Kidney (tissue), 14 donors: ENCODE data around the gene TLN1. TPM values are rescaled to one million over a fixed set of nuclear protein-coding genes. Genes with fewer than 3 reads are reported as not detected.
A peak's percentile ranks its signal among the peaks of the same experiment; 100 is the strongest.

Experiments used
- DNase-seq, 5 donors: peaks; one replicate each; pipeline ENCODE4 v3.0.0-alpha.2; 2013 to 2020
- FAIRE-seq: peaks from 2 replicates; lab custom pipeline; 2012; peaks lifted over from hg19 to GRCh38; lab: Jason Lieb, UNC
- H3K27ac ChIP-seq, 2 donors: one replicate each; pipeline ENCODE4 v1.7.0; 2013; ENCODE audit warnings: low read depth in 2 of 2, low read length in 2 of 2, inconsistent platforms in 1 of 2
- H3K27me3 ChIP-seq: one replicate; pipeline ENCODE4 v1.7.1; 2013; ENCODE audit warnings: low read length, inconsistent platforms; ENCODE audit not compliant: control insufficient read depth, insufficient read depth
- H3K36me3 ChIP-seq, 3 donors: one replicate each; pipeline versions ENCODE4 v1.7.0 to v1.7.1; 2013; ENCODE audit warnings: low read length in 3 of 3, control low read depth in 1 of 3, inconsistent platforms in 1 of 3; ENCODE audit not compliant: insufficient read depth in 3 of 3, control insufficient read depth in 2 of 3
- H3K4me1 ChIP-seq, 3 donors: one replicate each; pipeline versions ENCODE4 v1.7.0 to v1.7.1; 2013; ENCODE audit warnings: low read length in 3 of 3, inconsistent platforms in 1 of 3, low read depth in 1 of 3; ENCODE audit not compliant: control insufficient read depth in 2 of 3, insufficient read depth in 2 of 3
- H3K4me3 ChIP-seq, 3 donors: one replicate each; pipeline versions ENCODE4 v1.7.0 to v1.8.1; 2013; ENCODE audit warnings: low read length in 3 of 3, control low read depth in 1 of 3, inconsistent platforms in 1 of 3
- H3K9ac ChIP-seq, 3 donors: one replicate each; pipeline versions ENCODE4 v1.7.0 to v1.7.1; 2013; ENCODE audit warnings: low read length in 3 of 3, control low read depth in 1 of 3, inconsistent platforms in 1 of 3
- H3K9me3 ChIP-seq, 3 donors: one replicate each; pipeline versions ENCODE4 v1.7.0 to v1.7.1; 2013; ENCODE audit warnings: low read length in 3 of 3, control low read depth in 1 of 3, inconsistent platforms in 1 of 3; ENCODE audit not compliant: control insufficient read depth in 2 of 3, insufficient read depth in 1 of 3
- CTCF ChIP-seq: IDR thresholded peaks from 3 replicates; pipeline ENCODE4 v1.5.1; 2012; ENCODE audit warnings: mild to moderate bottlenecking, moderate library complexity, borderline replicate concordance; ENCODE audit not compliant: insufficient read depth; ENCODE audit errors: extremely low read depth
- intact Hi-C: fragments of 100-400 bp; cut with DNase I; formaldehyde crosslinking; loops from one replicate; pipeline ENCODE4 v1.11.1; 2022
- polyA plus RNA-seq: library from polyadenylated mRNA; stranded (reverse); fragments of 350-450 nt; fragmentation: Illumina TruSeq; extraction: RNeasy Lipid Tissue Mini Kit (QIAGEN cat#74804); gene quantifications from one replicate; pipeline ENCODE4 v1.2.3, GENCODE V29; 2014; ENCODE audit warnings: low read depth, low replicate concordance; ENCODE audit not compliant: insufficient read depth
- total RNA-seq: library from RNA; stranded (reverse); fragmentation: NEBNext Ultra II Directional; extraction: Animal tissue kit (Norgen Biotek cat#: 25700); gene quantifications from one replicate; pipeline ENCODE4 v1.2.1, GENCODE V29; 2021
- donor health status: control.
- donor health status: control.
- donor health status: control.
- donor health status: control.
- donor health status: control.
- donor health status: DM: yes; HTN: yes; CAD: no.
- donor health status: Normal renal cell carcinoma (clear cell type).

TLN1 gene
- total and polyA plus RNA-seq, 2 donors from 2014 or later = 71.7 to 376 TPM

GRCh38 chr9:35711501-35712428, 20.2 kb downstream of the TLN1 start:
- no peak for TF ChIP-seq CTCF
- no peak overlapping the region for H3K9ac ChIP-seq
- peaks cover 0 to 11% (median 0%) of the 10 kb centered on the region in 3 donors for H3K4me1 ChIP-seq
- H3K9me3 ChIP-seq = no peaks in the 10 kb centered on the region
- peaks cover 8 to 90% (median 68%) of the 10 kb centered on the region in 3 donors for H3K36me3 ChIP-seq
- DNase-seq (peak in 4 of 5 donors; percentile 37 to 72 (median 64)), FAIRE-seq (no peak)
- intact Hi-C loops = no loop called here
- peak overlapping the region in 1 of 2 donors; percentile 11 for H3K27ac ChIP-seq
- H3K4me3 ChIP-seq = no peak overlapping the region
- no peaks in the 10 kb centered on the region for H3K27me3 ChIP-seq

GRCh38 chr9:35710818-35711500, 21.0 kb downstream of the TLN1 start:
- H3K4me3 ChIP-seq = no peak overlapping the region
- peak overlapping the region in 1 of 2 donors; percentile 11 for H3K27ac ChIP-seq
- H3K27me3 ChIP-seq = no peaks in the 10 kb centered on the region
- intact Hi-C loops = no loop called here
- DNase-seq (peak in 1 of 5 donors; percentile 55), FAIRE-seq (no peak)
- no peak overlapping the region for H3K9ac ChIP-seq
- H3K9me3 ChIP-seq = no peaks in the 10 kb centered on the region
- peaks cover 13 to 90% (median 70%) of the 10 kb centered on the region in 3 donors for H3K36me3 ChIP-seq
- TF ChIP-seq CTCF = no peak
- peaks cover 0 to 11% (median 0%) of the 10 kb centered on the region in 3 donors for H3K4me1 ChIP-seq

- Histone ChIP-seq H3K27me3 (no peaks in the 10 kb centered on the region), H3K9me3 (no peaks in the 10 kb centered on the region), H3K27ac (no peak overlapping the region), H3K4me1 (peaks cover 0 to 11% (median 0%) of the 10 kb centered on the region in 3 donors), H3K36me3 (peaks cover 15 to 90% (median 75%) of the 10 kb centered on the region in 3 donors), H3K9ac (no peak overlapping the region), H3K4me3 (no peak overlapping the region)
- no peak for TF ChIP-seq CTCF
- intact Hi-C loops = no loop called here
- FAIRE-seq (no peak), DNase-seq (no peak)
Observed at GRCh38 chr9:35708146-35708545, 23.8 kb downstream of the TLN1 start.
